Gastroesophageal sphincter (tissue), 4 donors: ENCODE measurements around the gene OGFR. TPM values are rescaled to one million over a fixed set of nuclear protein-coding genes. Genes with fewer than 3 reads are reported as not detected.

ENCODE experiments used
- ATAC-seq: fragments of 150-250 bp; one replicate; pipeline ENCODE4 v1.9.1; 2016; ENCODE audit warnings: mild to moderate bottlenecking, moderate library complexity
- H3K27ac ChIP-seq, 4 donors: fragments of 200-600 bp; sonication (generic) in 3 of 4; 1 replicate in 3 of 4; 2 replicates in 1 of 4; pipeline ENCODE4 v1.5.1; 2016 to 2019
- H3K27me3 ChIP-seq: fragments of 200-600 bp; sonication (generic); one replicate; pipeline ENCODE4 v1.5.1; 2019
- H3K36me3 ChIP-seq, 2 donors: fragments of 200-600 bp; sonication (generic); one replicate each; pipeline ENCODE4 v1.5.1; 2019; ENCODE audit warnings: control low read depth in 1 of 2
- H3K4me1 ChIP-seq, 3 donors: fragments of 200-600 bp; sonication (generic); 1 replicate in 2 of 3; 2 replicates in 1 of 3; pipeline ENCODE4 v1.5.1; 2016 to 2019; ENCODE audit warnings: control low read depth in 2 of 3
- H3K4me3 ChIP-seq, 2 donors: fragments of 200-600 bp; sonication (generic); one replicate each; pipeline ENCODE4 v1.5.1; 2019; ENCODE audit warnings: mild to moderate bottlenecking in 1 of 2, moderate library complexity in 1 of 2
- H3K9me3 ChIP-seq, 3 donors: fragments of 200-600 bp; sonication (generic); one replicate each; pipeline ENCODE4 v1.5.1; 2017 to 2019; ENCODE audit warnings: control low read depth in 2 of 3
- EP300 ChIP-seq: sonication (generic); formaldehyde crosslinking; IDR thresholded peaks from one replicate; pipeline ENCODE4 v1.6.1; 2017; ENCODE audit warnings: antibody characterized with exemption, mild to moderate bottlenecking
- POLR2A ChIP-seq, 2 donors: fragments of 450-650 bp; IDR thresholded peaks; one replicate each; pipeline ENCODE4 v1.6.1; 2017; ENCODE audit warnings: antibody characterized with exemption in 2 of 2, mild to moderate bottlenecking in 2 of 2, moderate library complexity in 1 of 2
- POLR2AphosphoS5 ChIP-seq: sonication (generic); formaldehyde crosslinking; IDR thresholded peaks from one replicate; pipeline ENCODE4 v1.6.1; 2017; ENCODE audit warnings: antibody characterized with exemption
- WGBS, 2 donors: methylation state at CpG; one replicate each; pipeline ENCODE4 v1.1.5; 2018; ENCODE audit warnings: low coverage in 1 of 2; 5-methylcytosine and 5-hydroxymethylcytosine counted together
- total RNA-seq, 4 donors: library from RNA; depleted of rRNA; stranded (reverse); fragments of >200 nt; gene quantifications; one replicate each; pipeline ENCODE4 v1.1.0, GENCODE V29; 2016
- TF ChIP-seq, protein P1 (sequence below), 4 experiments: fragments of 200-600 bp in 2 of 4; fragments of 450-650 bp in 2 of 4; sonication (generic) in 1 of 4; IDR thresholded peaks; one replicate each; pipeline ENCODE4 v1.5.1; 2017 to 2019; ENCODE audit warnings: antibody characterized with exemption in 4 of 4, mild to moderate bottlenecking in 2 of 4, moderate library complexity in 2 of 4

Gene OGFR
- total RNA-seq, 4 donors from 2014 or later: 55.1 to 61.0 (median 58.9) TPM

DNA sequence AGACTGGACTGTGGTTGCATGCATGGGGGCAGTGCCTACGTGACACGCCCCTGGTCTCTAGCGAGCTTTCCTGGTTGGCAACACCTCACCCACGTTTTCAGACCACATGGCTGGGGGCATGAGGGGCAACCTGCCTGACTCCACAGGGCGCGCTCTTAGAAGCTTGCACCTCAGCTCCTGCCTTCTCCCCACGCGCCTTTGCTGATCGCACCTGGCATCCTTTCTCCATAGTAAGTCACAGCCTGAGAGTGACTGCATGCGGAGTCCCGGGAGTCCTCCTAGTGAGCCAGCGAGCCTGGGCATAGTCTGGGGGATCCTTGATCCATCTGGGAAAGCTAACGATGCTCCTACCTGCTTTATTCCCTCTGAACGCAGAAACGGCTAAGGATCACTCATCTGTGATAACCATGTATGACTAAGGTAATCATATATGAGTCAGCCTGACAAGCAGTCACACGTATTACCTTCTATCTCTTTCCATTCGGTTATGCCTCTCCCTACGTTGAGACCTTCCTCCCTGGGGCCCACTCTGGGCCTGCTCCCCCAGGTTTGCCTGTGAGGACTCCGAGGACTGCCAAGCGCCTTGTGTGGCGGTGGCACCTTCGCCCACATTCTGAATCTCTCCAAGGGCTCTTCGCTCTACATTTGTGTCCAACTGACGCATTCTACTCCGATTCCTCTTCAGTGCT is 52.4 kb downstream of the OGFR start:
- peaks cover 0 to 21% (median 7%) of the 10 kb centered on the region in 3 donors for H3K4me1 ChIP-seq
- H3K27ac ChIP-seq: no peak overlapping the region
- TF ChIP-seq POLR2AphosphoS5 (no peak), EP300 (no peak), POLR2A (IDR thresholded peaks at IDR 0.05) (no peak)
- TF ChIP-seq, protein P1, sequence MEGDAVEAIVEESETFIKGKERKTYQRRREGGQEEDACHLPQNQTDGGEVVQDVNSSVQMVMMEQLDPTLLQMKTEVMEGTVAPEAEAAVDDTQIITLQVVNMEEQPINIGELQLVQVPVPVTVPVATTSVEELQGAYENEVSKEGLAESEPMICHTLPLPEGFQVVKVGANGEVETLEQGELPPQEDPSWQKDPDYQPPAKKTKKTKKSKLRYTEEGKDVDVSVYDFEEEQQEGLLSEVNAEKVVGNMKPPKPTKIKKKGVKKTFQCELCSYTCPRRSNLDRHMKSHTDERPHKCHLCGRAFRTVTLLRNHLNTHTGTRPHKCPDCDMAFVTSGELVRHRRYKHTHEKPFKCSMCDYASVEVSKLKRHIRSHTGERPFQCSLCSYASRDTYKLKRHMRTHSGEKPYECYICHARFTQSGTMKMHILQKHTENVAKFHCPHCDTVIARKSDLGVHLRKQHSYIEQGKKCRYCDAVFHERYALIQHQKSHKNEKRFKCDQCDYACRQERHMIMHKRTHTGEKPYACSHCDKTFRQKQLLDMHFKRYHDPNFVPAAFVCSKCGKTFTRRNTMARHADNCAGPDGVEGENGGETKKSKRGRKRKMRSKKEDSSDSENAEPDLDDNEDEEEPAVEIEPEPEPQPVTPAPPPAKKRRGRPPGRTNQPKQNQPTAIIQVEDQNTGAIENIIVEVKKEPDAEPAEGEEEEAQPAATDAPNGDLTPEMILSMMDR (IDR thresholded peaks at IDR 0.05): no peak
- ATAC-seq: no peak
- H3K4me3 ChIP-seq: no peak overlapping the region
- H3K9me3 ChIP-seq: no peaks in the 10 kb centered on the region
- H3K27me3 ChIP-seq: no peaks in the 10 kb centered on the region
- 96 to 100% methylated on average over 9 to 23 of the region's 25 CpGs for WGBS, 2 donors
- peaks cover 0 to 60% of the 10 kb centered on the region in 2 donors for H3K36me3 ChIP-seq

GRCh38 chr20:62858058-62858830 is 53.6 kb downstream of the OGFR start:
- Histone ChIP-seq H3K4me3 (no peak overlapping the region), H3K36me3 (peaks cover 0 to 48% of the 10 kb centered on the region in 2 donors), H3K27me3 (no peaks in the 10 kb centered on the region), H3K9me3 (no peaks in the 10 kb centered on the region), H3K4me1 (peaks cover 0 to 27% (median 7%) of the 10 kb centered on the region in 3 donors), H3K27ac (no peak overlapping the region)
- whole genome bisulfite sequencing, 2 donors: 83 to 90% methylated on average over 8 to 17 of the region's 23 CpGs
- no peak for TF ChIP-seq POLR2AphosphoS5
- ATAC-seq: no peak

GRCh38 chr20:62859721-62860120 is 55.1 kb downstream of the OGFR start:
- Histone ChIP-seq H3K27ac (no peak overlapping the region), H3K36me3 (peaks cover 0 to 33% of the 10 kb centered on the region in 2 donors), H3K4me1 (peaks cover 0 to 27% (median 7%) of the 10 kb centered on the region in 3 donors), H3K9me3 (no peaks in the 10 kb centered on the region), H3K4me3 (peak overlapping the region in 1 of 2 donors; percentile 56), H3K27me3 (no peaks in the 10 kb centered on the region)
- ATAC-seq: no peak
- WGBS, 2 donors: 89 to 97% methylated on average over 5 to 6 of the region's 12 CpGs
- no peak for TF ChIP-seq POLR2AphosphoS5
- no peak for TF ChIP-seq EP300
- TF ChIP-seq, protein P1 (IDR thresholded peaks at IDR 0.05): no peak
- no peak for TF ChIP-seq POLR2A (IDR thresholded peaks at IDR 0.05)

- WGBS, 2 donors: 24 to 47% methylated on average over 2 to 5 of the region's 24 CpGs
- Histone ChIP-seq H3K27me3 (no peaks in the 10 kb centered on the region), H3K9me3 (no peaks in the 10 kb centered on the region), H3K4me3 (peak overlapping the region in 1 of 2 donors; percentile 56), H3K27ac (no peak overlapping the region), H3K4me1 (peaks cover 0 to 27% (median 7%) of the 10 kb centered on the region in 3 donors), H3K36me3 (peaks cover 0 to 26% of the 10 kb centered on the region in 2 donors)
- ATAC-seq: no peak
- TF ChIP-seq POLR2AphosphoS5 (no peak), EP300 (no peak), POLR2A (IDR thresholded peaks at IDR 0.05) (no peak)
- TF ChIP-seq, protein P1 (IDR thresholded peaks at IDR 0.05): no peak
Observed at GRCh38 chr20:62860391-62860923, 55.8 kb downstream of the OGFR start.

- TF ChIP-seq EP300 (no peak), POLR2AphosphoS5 (no peak), POLR2A (IDR thresholded peaks at IDR 0.05) (no peak)
- Histone ChIP-seq H3K36me3 (peaks cover 0 to 21% of the 10 kb centered on the region in 2 donors), H3K27ac (peak overlapping the region in 2 of 4 donors; percentile 51 to 55), H3K9me3 (no peaks in the 10 kb centered on the region), H3K27me3 (no peaks in the 10 kb centered on the region), H3K4me1 (peaks cover 0 to 27% (median 7%) of the 10 kb centered on the region in 3 donors), H3K4me3 (peak overlapping the region; percentile 30 to 56)
- peak; percentile 44 for ATAC-seq
- WGBS, 2 donors: no CpG with 5 or more reads among the region's 129 CpGs
Observed at GRCh38 chr20:62860924-62861691, 56.5 kb downstream of the OGFR start.
